Caco-2 (cell line): ENCODE data around the gene FADS6. TPM values are rescaled to one million over a fixed set of nuclear protein-coding genes. Genes with fewer than 3 reads are reported as not detected.

Experiments
- BruUV-seq: library from RNA; stranded (reverse); fragments of 400-500 nt; replicated peaks from 2 replicates; lab custom pipeline; 2021; lab: Mats Ljungman, UMichigan
- CTCF ChIA-PET: fragments of 300-600 bp; sonication (Branson Sonifier 250); formaldehyde crosslinking; loops from one replicate; lab custom pipeline; 2022; ENCODE audit warnings: antibody characterized with exemption; lab: Charles Lee
- POLR2A ChIA-PET: fragments of 300-600 bp; sonication (Branson Sonifier 250); formaldehyde crosslinking; loops from one replicate; lab custom pipeline; 2022; ENCODE audit warnings: antibody characterized with exemption; lab: Charles Lee
- DNase-seq, 2 experiments: peaks; one replicate each; pipeline versions ENCODE4 v3.0.0 to v3.0.0-alpha.2; 2020 to 2022
- H3K27me3 ChIP-seq: replicated peaks from 2 replicates; pipeline ENCODE4 v1.6.0; 2011; ENCODE audit warnings: low read length; ENCODE audit not compliant: control insufficient read depth, insufficient read depth
- H3K36me3 ChIP-seq: 2 replicates; pipeline ENCODE4 v1.5.1; 2011; ENCODE audit warnings: low read length; ENCODE audit not compliant: control insufficient read depth, insufficient read depth
- H3K4me1 ChIP-seq: fragments of 250-450 bp; sonication (Bioruptor Pico); 2 replicates; pipeline ENCODE4 v1.5.1; 2020; ENCODE audit warnings: mild to moderate bottlenecking
- H3K4me3 ChIP-seq: 2 replicates; pipeline ENCODE4 v1.5.1; 2011; ENCODE audit warnings: low read depth, mild to moderate bottlenecking, control low read depth, low read length
- H3K9me3 ChIP-seq: fragments of 250-450 bp; sonication (Bioruptor Pico); 2 replicates; pipeline ENCODE4 v1.5.1; 2020; ENCODE audit warnings: mild to moderate bottlenecking, moderate library complexity
- H3K27ac Mint-ChIP-seq: one replicate; pipeline ENCODE4 v1.8.0; 2022; ENCODE audit warnings: mixed read lengths; ENCODE audit not compliant: unreplicated experiment
- H3K27me3 Mint-ChIP-seq: one replicate; pipeline ENCODE4 v1.8.0; 2022; ENCODE audit warnings: mixed read lengths; ENCODE audit not compliant: insufficient read depth, unreplicated experiment
- H3K36me3 Mint-ChIP-seq: one replicate; pipeline ENCODE4 v1.8.0; 2022; ENCODE audit warnings: mild to moderate bottlenecking, mixed read lengths; ENCODE audit not compliant: insufficient read depth, unreplicated experiment
- H3K4me1 Mint-ChIP-seq: one replicate; pipeline ENCODE4 v1.8.0; 2022; ENCODE audit warnings: low read depth, mixed read lengths; ENCODE audit not compliant: unreplicated experiment
- H3K4me3 Mint-ChIP-seq: one replicate; pipeline ENCODE4 v1.8.0; 2022; ENCODE audit warnings: mild to moderate bottlenecking, moderate library complexity, mixed read lengths; ENCODE audit not compliant: unreplicated experiment
- H3K9me3 Mint-ChIP-seq: one replicate; pipeline ENCODE4 v1.8.0; 2022; ENCODE audit warnings: mixed read lengths; ENCODE audit not compliant: unreplicated experiment
- intact Hi-C: fragments of 100-400 bp; cut with micrococcal nuclease; formaldehyde crosslinking; loops from one replicate; pipeline ENCODE4 v1.10.0; 2022; ENCODE audit not compliant: unreplicated experiment
- total RNA-seq: library from RNA; stranded (reverse); gene quantifications from 2 replicates; pipeline ENCODE4 v1.2.3, GENCODE V29; 2022
- TF ChIP-seq, protein P1 (sequence below), 2 experiments: fragments of 200-600 bp in 1 of 2; IDR thresholded peaks; 1 replicate in 1 of 2; 2 replicates in 1 of 2; pipeline versions ENCODE4 v1.5.1 to v1.8.0; 2011 to 2022; ENCODE audit warnings: antibody characterized with exemption in 1 of 2, control low read depth in 1 of 2, inconsistent platforms in 1 of 2, low read depth in 1 of 2, low read length in 1 of 2, mild to moderate bottlenecking in 1 of 2, moderate library complexity in 1 of 2; ENCODE audit not compliant: insufficient read depth in 1 of 2, severe bottlenecking in 1 of 2, unreplicated experiment in 1 of 2

Gene FADS6
- total RNA-seq, 1 experiment from 2014 or later: 2.6 TPM

DNA sequence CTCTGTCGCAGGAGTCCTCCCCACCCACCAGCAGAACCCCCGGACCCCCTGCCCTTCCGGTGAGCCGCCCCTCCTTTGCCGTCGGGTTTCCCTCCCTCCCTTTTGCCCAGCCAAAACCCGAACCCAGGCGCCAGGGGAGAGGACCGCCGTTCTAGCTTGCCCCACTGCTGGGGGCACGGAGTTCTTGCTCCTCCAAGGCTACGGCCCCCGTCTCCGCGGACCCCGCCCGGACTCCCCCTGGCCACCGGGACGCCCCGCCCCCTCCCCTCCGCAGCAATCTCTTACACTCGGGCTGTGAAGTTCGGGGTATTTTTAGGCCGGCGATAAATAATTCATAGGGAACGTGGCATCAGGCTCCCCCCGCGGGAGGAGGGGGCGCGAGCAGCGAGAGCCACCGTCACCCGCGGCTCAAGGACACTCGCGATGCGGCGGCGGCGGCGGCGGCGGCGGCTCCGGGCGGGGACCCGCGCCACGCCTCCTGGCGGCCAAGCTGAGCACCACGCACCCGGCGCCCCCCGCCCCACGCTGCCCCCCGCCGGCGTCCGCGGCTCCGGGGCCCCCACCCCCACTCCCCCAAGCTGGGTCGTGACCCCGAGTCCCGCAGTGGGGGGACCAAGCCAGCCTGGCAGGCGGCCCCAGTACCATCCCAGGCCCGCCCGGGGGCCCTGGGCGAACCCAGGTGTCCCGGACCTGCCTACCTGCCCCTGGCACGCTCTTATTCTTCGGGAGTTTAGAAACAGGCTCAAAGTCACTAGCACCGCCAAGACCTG is 33.8 kb downstream of the FADS6 start, which contains the start of gene GRIN2C:
TSS of gene GRIN2C (minus strand) at position 427 of the 770 bp plus-strand sequence. CDS start 4,793 bp downstream, outside the sequence.
- H3K36me3 Mint-ChIP-seq: peaks cover 17% of the 10 kb centered on the region
- H3K27ac Mint-ChIP-seq: no peak within 1 kb of the TSS
- H3K27me3 Mint-ChIP-seq: peaks cover 33% of the 10 kb centered on the region
- peak within 1 kb of the TSS; percentile 34 for H3K4me3 ChIP-seq
- peaks cover 8% of the 10 kb centered on the region for H3K4me1 Mint-ChIP-seq
- POLR2A ChIA-PET: interaction anchor here (0.6 kb wide), 1 partner anchor 12 kb away, joined by 4 read pairs; no protein-coding TSS in a partner anchor
- BruUV-seq: no TSS peak
- H3K9me3 Mint-ChIP-seq: no peaks in the 10 kb centered on the region
- H3K4me3 Mint-ChIP-seq: peak within 1 kb of the TSS; percentile 56
- peak in 1 of 2 experiments; percentile 56 for DNase-seq
- no peaks in the 10 kb centered on the region for H3K9me3 ChIP-seq
- CTCF ChIA-PET: interaction anchor here (0.7 to 4.9 kb wide), 5 partner anchors 8 to 122 kb away, joined by 3 to 43 read pairs (median 5); no protein-coding TSS in a partner anchor
- H3K36me3 ChIP-seq: peaks cover 3% of the 10 kb centered on the region; the same call in 1 of the 2 replicates
- intact Hi-C loops: loop anchor here (10.0 kb wide), 1 partner anchor 205 kb away; no protein-coding TSS in a partner anchor
- H3K4me1 ChIP-seq: peaks cover 32% of the 10 kb centered on the region
- H3K27me3 ChIP-seq: peaks cover 13% of the 10 kb centered on the region
- TF ChIP-seq, protein P1, sequence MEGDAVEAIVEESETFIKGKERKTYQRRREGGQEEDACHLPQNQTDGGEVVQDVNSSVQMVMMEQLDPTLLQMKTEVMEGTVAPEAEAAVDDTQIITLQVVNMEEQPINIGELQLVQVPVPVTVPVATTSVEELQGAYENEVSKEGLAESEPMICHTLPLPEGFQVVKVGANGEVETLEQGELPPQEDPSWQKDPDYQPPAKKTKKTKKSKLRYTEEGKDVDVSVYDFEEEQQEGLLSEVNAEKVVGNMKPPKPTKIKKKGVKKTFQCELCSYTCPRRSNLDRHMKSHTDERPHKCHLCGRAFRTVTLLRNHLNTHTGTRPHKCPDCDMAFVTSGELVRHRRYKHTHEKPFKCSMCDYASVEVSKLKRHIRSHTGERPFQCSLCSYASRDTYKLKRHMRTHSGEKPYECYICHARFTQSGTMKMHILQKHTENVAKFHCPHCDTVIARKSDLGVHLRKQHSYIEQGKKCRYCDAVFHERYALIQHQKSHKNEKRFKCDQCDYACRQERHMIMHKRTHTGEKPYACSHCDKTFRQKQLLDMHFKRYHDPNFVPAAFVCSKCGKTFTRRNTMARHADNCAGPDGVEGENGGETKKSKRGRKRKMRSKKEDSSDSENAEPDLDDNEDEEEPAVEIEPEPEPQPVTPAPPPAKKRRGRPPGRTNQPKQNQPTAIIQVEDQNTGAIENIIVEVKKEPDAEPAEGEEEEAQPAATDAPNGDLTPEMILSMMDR (IDR thresholded peaks at IDR 0.05; ENCODE audit: insufficient read depth in 1 of 2, low read depth in 1 of 2, low read length in 1 of 2, severe bottlenecking in 1 of 2, unreplicated experiment in 1 of 2): peak in 1 of 2 experiments; percentile 49

DNA sequence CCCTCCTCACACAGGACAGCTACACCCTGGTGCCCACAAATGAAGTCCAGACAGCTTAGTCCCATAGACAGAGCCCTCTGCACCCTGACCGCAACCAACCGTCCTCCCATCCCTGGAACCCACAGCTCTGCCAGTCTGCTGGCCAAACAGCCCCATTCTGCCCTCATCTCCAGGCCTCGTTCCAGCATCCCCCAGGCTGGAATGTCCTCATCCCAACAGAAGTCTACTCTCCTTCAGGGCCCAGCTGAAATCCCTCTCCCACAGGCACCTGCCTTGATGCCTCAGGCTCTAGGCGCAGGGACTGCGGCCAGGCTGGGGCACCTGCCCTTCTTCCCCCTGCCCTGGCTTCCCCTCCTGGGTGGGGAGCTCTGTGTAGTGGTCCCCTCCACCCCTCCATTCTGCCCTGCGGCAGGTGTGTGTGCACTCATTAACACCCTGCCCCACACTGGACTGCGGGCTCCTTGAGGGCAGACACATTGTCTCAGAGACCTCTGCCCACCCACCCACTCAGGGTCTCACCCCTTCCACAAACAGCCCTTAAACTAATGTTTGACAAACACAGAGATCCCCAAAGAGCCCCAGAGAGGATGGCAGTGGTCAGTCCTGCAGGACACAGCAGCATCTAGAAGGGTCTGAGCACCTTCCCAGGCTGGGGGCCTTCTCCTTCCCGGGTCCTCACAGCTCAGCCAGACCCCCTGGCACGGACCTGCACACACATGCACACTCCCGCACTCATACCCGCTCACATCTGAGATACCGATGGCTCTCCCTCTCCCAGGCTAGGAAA is 34.6 kb downstream of the FADS6 start:
- intact Hi-C loops: loop anchor here (10.0 kb wide), 1 partner anchor 204 kb away; no protein-coding TSS in a partner anchor
- Mint-ChIP-seq H3K27me3 (peaks cover 33% of the 10 kb centered on the region), H3K27ac (no peak overlapping the region), H3K36me3 (peaks cover 19% of the 10 kb centered on the region), H3K9me3 (no peaks in the 10 kb centered on the region), H3K4me1 (peaks cover 8% of the 10 kb centered on the region), H3K4me3 (peak overlapping the region; percentile 56)
- peaks cover 32% of the 10 kb centered on the region for H3K4me1 ChIP-seq
- peaks cover 3% of the 10 kb centered on the region; the same call in 1 of the 2 replicates for H3K36me3 ChIP-seq
- ChIA-PET POLR2A (interaction anchor here (0.6 kb wide), 1 partner anchor 11 kb away, joined by 4 read pairs; no protein-coding TSS in a partner anchor), CTCF (interaction anchor here (0.7 to 4.9 kb wide), 5 partner anchors 8 to 123 kb away, joined by 3 to 43 read pairs (median 5); partner anchors contain the start of gene FDXR)
- TF ChIP-seq, protein P1 (IDR thresholded peaks at IDR 0.05; ENCODE audit: insufficient read depth in 1 of 2, low read depth in 1 of 2, low read length in 1 of 2, severe bottlenecking in 1 of 2, unreplicated experiment in 1 of 2): no peak
- H3K9me3 ChIP-seq: no peaks in the 10 kb centered on the region
- no peak for DNase-seq
- peaks cover 13% of the 10 kb centered on the region for H3K27me3 ChIP-seq
- BruUV-seq: no TSS peak
- no peak overlapping the region; the same call in 1 of the 2 replicates for H3K4me3 ChIP-seq
